Measurements from ENCODE around the gene PATL1. TPM values are rescaled to one million over a fixed set of nuclear protein-coding genes. Genes with fewer than 3 reads are reported as not detected.

PATL1 gene
- total RNA-seq (ENCODE audit: low replicate concordance) = 3.3 and 3.9 TPM in 2 replicates

GRCh38 chr11:59668950-59669610, at the start of gene PATL1:
PATL1 (minus strand) TSS chr11:59669037; CDS start chr11:59668895, 142 bp downstream.

GRCh38 chr11:59713745-59714144, 44.9 kb upstream of the PATL1 start, which contains the start of gene OR10V1:
OR10V1 (minus strand) TSS chr11:59713845; CDS start chr11:59713845, 0 bp downstream.

GRCh38 chr11:59615637-59616395, 53.0 kb downstream of the PATL1 start, which contains the start of gene OSBP:
OSBP (minus strand) TSS chr11:59615774; CDS start chr11:59615664, 110 bp downstream.

Other genes starting within 250 kb of the PATL1 start
- not detected in 2 replicates for gene OR5A2, start 242.6 kb downstream of the PATL1 start, total RNA-seq (ENCODE audit: low replicate concordance)
- not detected in 2 replicates for gene OR5A1, start 232.6 kb downstream of the PATL1 start, total RNA-seq (ENCODE audit: low replicate concordance)
- not detected in 2 replicates for gene OR4D6, start 212.1 kb downstream of the PATL1 start, total RNA-seq (ENCODE audit: low replicate concordance)
- not detected in 2 replicates for gene OR4D10, start 195.7 kb downstream of the PATL1 start, total RNA-seq (ENCODE audit: low replicate concordance)
- gene OR4D11, start 165.5 kb downstream of the PATL1 start, total RNA-seq (ENCODE audit: low replicate concordance) = not detected in 2 replicates
- gene OR4D9, start 157.5 kb downstream of the PATL1 start, total RNA-seq (ENCODE audit: low replicate concordance) = not detected in 2 replicates
- 19.4 and 35.2 TPM in 2 replicates for gene OSBP, start 53.3 kb downstream of the PATL1 start, total RNA-seq (ENCODE audit: low replicate concordance)
- not detected in 2 replicates for gene OR10V1, start 44.8 kb upstream of the PATL1 start, total RNA-seq (ENCODE audit: low replicate concordance)
- gene STX3, start 86.3 kb upstream of the PATL1 start, total RNA-seq (ENCODE audit: low replicate concordance) = 18.5 and 18.7 TPM in 2 replicates
- 30.5 and 35.3 TPM in 2 replicates for gene MRPL16, start 141.7 kb upstream of the PATL1 start, total RNA-seq (ENCODE audit: low replicate concordance)
- gene CBLIF, start 176.5 kb upstream of the PATL1 start, total RNA-seq (ENCODE audit: low replicate concordance) = not detected in 2 replicates
- not detected in 2 replicates for gene TCN1, start 197.4 kb upstream of the PATL1 start, total RNA-seq (ENCODE audit: low replicate concordance)
- gene OOSP3, start 209.7 kb upstream of the PATL1 start, total RNA-seq (ENCODE audit: low replicate concordance) = not detected in 2 replicates